WTC11 (cell line): ENCODE results near the gene FLT3. TPM values are rescaled to one million over a fixed set of nuclear protein-coding genes. Genes with fewer than 3 reads are reported as not detected.
"Not testable (repeated sequence)": the region's sequence is repeated elsewhere in the genome, so short reads cannot be mapped to it uniquely, and the experiment has no call there.

Experiments
- ATAC-seq: fragments of 200-7000 bp; cut with Tn5 transposase; 2 replicates; pipeline ENCODE4 v1.10.0; 2021; ENCODE audit warnings: mild to moderate bottlenecking, moderate library complexity
- CTCF ChIA-PET: fragments of 300-600 bp; sonication (Branson Sonifier 250); formaldehyde crosslinking; loops from one replicate; lab custom pipeline; 2021; ENCODE audit warnings: antibody characterized with exemption; lab: Charles Lee
- POLR2A ChIA-PET: fragments of 350-600 bp; sonication (Branson Sonifier 250); formaldehyde crosslinking; loops from one replicate; lab custom pipeline; 2021; ENCODE audit warnings: antibody characterized with exemption; lab: Charles Lee
- DNase-seq: peaks from one replicate; pipeline ENCODE4 v3.0.0; 2021; ENCODE audit warnings: low spot score
- H3K27ac Mint-ChIP-seq: 2 replicates; pipeline ENCODE4 v1.8.0; 2021; ENCODE audit warnings: mixed read lengths
- H3K27me3 Mint-ChIP-seq: 2 replicates; pipeline ENCODE4 v1.8.0; 2021; ENCODE audit warnings: low read depth, mild to moderate bottlenecking, moderate library complexity, mixed read lengths
- H3K36me3 Mint-ChIP-seq: 2 replicates; pipeline ENCODE4 v1.8.0; 2021; ENCODE audit warnings: mixed read lengths
- H3K4me1 Mint-ChIP-seq: 2 replicates; pipeline ENCODE4 v1.8.0; 2022; ENCODE audit warnings: mixed read lengths
- H3K4me3 Mint-ChIP-seq: 2 replicates; pipeline ENCODE4 v1.8.0; 2021; ENCODE audit warnings: mild to moderate bottlenecking, moderate library complexity, mixed read lengths
- H3K9me3 Mint-ChIP-seq: 2 replicates; pipeline ENCODE4 v1.8.0; 2021; ENCODE audit warnings: mixed read lengths
- ATF1 ChIP-seq: sonication (generic); formaldehyde crosslinking; IDR thresholded peaks from 2 replicates; pipeline ENCODE4 v1.8.1; 2023; ENCODE audit warnings: mild to moderate bottlenecking, moderate library complexity, missing genetic modification reagents
- CREB1 ChIP-seq: sonication (generic); formaldehyde crosslinking; IDR thresholded peaks from 2 replicates; pipeline ENCODE4 v1.8.0; 2023; ENCODE audit warnings: mild to moderate bottlenecking, missing genetic modification reagents
- ETV6 ChIP-seq: sonication (generic); formaldehyde crosslinking; IDR thresholded peaks from 2 replicates; pipeline ENCODE4 v1.8.1; 2022; ENCODE audit warnings: mild to moderate bottlenecking, missing genetic modification reagents
- FOXK1 ChIP-seq: sonication (generic); formaldehyde crosslinking; IDR thresholded peaks from 2 replicates; pipeline ENCODE4 v1.8.0; 2022; ENCODE audit warnings: mild to moderate bottlenecking, moderate library complexity, missing genetic modification reagents
- GTF2I ChIP-seq: fragments of 250-450 bp; sonication (Bioruptor Pico); conservative IDR thresholded peaks from 2 replicates; pipeline ENCODE4 v1.4.0; 2021; ENCODE audit warnings: mild to moderate bottlenecking
- NFE2L1 ChIP-seq: sonication (generic); formaldehyde crosslinking; IDR thresholded peaks from 2 replicates; pipeline ENCODE4 v1.8.1; 2023; ENCODE audit warnings: missing genetic modification reagents
- NFYB ChIP-seq: sonication (generic); formaldehyde crosslinking; conservative IDR thresholded peaks from 2 replicates; pipeline ENCODE4 v1.8.0; 2022; ENCODE audit warnings: low read depth, missing genetic modification reagents
- ZBTB21 ChIP-seq: sonication (generic); formaldehyde crosslinking; IDR thresholded peaks from 2 replicates; pipeline ENCODE4 v1.8.1; 2023; ENCODE audit warnings: mild to moderate bottlenecking, missing genetic modification reagents, borderline replicate concordance
- ZNF263 ChIP-seq: sonication (generic); formaldehyde crosslinking; IDR thresholded peaks from 2 replicates; pipeline ENCODE4 v1.8.1; 2022; ENCODE audit warnings: low read depth, mild to moderate bottlenecking, moderate library complexity, missing genetic modification reagents
- ZNF423 ChIP-seq: fragments of 250-450 bp; sonication (Bioruptor Pico); IDR thresholded peaks from 2 replicates; pipeline ENCODE4 v2.1.2; 2022; ENCODE audit warnings: mild to moderate bottlenecking, moderate library complexity
- ZNF671 ChIP-seq: fragments of 250-450 bp; sonication (Bioruptor Pico); IDR thresholded peaks from 2 replicates; pipeline ENCODE4 v1.8.0; 2021; ENCODE audit warnings: mild to moderate bottlenecking
- total RNA-seq: library from RNA; stranded (reverse); gene quantifications from 3 replicates; pipeline ENCODE4 v1.2.3, GENCODE V29; 2021
- TF ChIP-seq, protein P1 (sequence below): sonication (generic); formaldehyde crosslinking; IDR thresholded peaks from 2 replicates; pipeline ENCODE4 v1.8.1; 2023; ENCODE audit warnings: mild to moderate bottlenecking, missing genetic modification reagents
- TF ChIP-seq, protein P2 (sequence below): sonication (generic); formaldehyde crosslinking; conservative IDR thresholded peaks from 2 replicates; pipeline ENCODE4 v1.8.1; 2022; ENCODE audit warnings: mild to moderate bottlenecking, missing genetic modification reagents
- TF ChIP-seq, protein P3 (sequence below): sonication (generic); formaldehyde crosslinking; IDR thresholded peaks from 2 replicates; pipeline ENCODE4 v1.8.1; 2023; ENCODE audit warnings: mild to moderate bottlenecking, moderate library complexity, missing genetic modification reagents
- TF ChIP-seq, protein P4 (sequence below): fragments of 250-450 bp; sonication (Bioruptor Pico); IDR thresholded peaks from 2 replicates; pipeline ENCODE4 v1.8.0; 2021; ENCODE audit warnings: mild to moderate bottlenecking

FLT3 gene
- total RNA-seq, 1 experiment from 2014 or later: 0.15 TPM

DNA sequence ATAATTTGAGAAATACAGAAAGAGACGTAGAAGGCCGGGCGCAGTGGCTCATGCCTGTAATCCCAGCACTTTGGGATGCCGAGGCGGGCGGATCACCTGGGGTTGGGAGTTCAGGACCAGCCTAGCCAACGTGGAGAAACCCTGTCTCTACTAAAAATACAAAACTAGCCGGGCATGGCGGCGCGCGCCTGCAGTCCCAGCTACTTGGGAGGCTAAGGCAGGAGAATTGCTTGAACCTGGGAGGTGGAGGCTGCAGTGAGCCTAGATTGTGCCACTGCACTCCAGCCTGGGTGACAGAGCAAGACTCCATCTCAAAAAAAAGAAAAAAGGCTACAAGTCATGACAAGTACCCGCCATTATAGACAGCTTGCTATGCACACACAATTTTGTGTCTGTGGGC lies 95.4 kb downstream of the FLT3 start:
- H3K27ac Mint-ChIP-seq, H3K4me3 Mint-ChIP-seq, CTCF ChIA-PET, POLR2A ChIA-PET, ATAC-seq, H3K4me1 Mint-ChIP-seq, H3K9me3 Mint-ChIP-seq, DNase-seq, H3K27me3 Mint-ChIP-seq, H3K36me3 Mint-ChIP-seq: not testable (repeated sequence)

DNA sequence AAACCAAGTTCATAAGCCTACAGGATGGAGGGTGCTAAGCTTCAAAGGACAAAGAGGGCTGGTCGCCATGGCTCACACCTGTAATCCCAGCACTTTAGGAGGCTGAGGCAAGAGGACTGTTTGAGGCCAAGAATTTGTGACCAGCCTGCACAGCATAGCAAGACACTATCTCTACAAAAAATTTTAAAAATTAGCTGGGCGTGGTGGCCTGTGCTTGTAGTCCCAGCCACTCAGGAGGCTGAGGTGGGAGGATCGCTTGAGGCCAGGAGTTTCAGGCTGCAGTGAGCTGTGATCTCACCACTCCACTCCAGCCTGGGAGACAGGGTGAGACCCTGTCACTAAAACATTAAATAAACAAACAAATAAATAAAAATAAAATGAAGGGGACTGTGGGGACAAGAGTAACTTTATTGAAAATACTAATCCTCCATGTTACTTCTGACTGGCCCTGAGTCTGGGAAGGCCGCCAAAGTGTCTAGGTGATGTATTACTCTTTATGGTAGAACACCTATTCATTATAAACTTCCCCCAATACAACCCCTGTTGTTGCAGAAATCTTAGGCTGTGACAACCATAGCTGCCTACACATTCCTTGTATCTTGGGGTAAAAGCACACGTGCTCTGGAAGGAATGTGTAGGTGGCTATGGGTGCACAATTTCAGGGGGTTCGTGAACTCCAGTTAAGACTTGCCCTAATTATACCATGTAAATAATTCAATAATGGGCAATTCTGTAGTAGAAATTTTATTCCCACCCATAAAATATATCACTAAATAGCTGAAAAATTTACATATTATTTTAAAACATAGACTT lies 97.3 kb downstream of the FLT3 start:
- H3K27ac Mint-ChIP-seq: no peak overlapping the region
- no peaks in the 10 kb centered on the region for H3K27me3 Mint-ChIP-seq
- DNase-seq (no peak), ATAC-seq (no peak)
- peaks cover 7% of the 10 kb centered on the region for H3K4me1 Mint-ChIP-seq
- TF ChIP-seq, protein P1, sequence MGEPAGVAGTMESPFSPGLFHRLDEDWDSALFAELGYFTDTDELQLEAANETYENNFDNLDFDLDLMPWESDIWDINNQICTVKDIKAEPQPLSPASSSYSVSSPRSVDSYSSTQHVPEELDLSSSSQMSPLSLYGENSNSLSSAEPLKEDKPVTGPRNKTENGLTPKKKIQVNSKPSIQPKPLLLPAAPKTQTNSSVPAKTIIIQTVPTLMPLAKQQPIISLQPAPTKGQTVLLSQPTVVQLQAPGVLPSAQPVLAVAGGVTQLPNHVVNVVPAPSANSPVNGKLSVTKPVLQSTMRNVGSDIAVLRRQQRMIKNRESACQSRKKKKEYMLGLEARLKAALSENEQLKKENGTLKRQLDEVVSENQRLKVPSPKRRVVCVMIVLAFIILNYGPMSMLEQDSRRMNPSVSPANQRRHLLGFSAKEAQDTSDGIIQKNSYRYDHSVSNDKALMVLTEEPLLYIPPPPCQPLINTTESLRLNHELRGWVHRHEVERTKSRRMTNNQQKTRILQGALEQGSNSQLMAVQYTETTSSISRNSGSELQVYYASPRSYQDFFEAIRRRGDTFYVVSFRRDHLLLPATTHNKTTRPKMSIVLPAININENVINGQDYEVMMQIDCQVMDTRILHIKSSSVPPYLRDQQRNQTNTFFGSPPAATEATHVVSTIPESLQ (CRISPR knock-in tag): no peak
- TF ChIP-seq NFYB: no peak
- TF ChIP-seq ZNF423 (CRISPR knock-in tag): no peak
- TF ChIP-seq, protein P2, sequence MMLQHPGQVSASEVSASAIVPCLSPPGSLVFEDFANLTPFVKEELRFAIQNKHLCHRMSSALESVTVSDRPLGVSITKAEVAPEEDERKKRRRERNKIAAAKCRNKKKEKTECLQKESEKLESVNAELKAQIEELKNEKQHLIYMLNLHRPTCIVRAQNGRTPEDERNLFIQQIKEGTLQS: no peak
- CTCF ChIA-PET: interaction anchor here (0.6 kb wide), 1 partner anchor 286 kb away, joined by 3 read pairs; no protein-coding TSS in a partner anchor
- no peak overlapping the region for H3K4me3 Mint-ChIP-seq
- H3K9me3 Mint-ChIP-seq: no peaks in the 10 kb centered on the region
- no peaks in the 10 kb centered on the region for H3K36me3 Mint-ChIP-seq
- POLR2A ChIA-PET: no interaction called here

DNA sequence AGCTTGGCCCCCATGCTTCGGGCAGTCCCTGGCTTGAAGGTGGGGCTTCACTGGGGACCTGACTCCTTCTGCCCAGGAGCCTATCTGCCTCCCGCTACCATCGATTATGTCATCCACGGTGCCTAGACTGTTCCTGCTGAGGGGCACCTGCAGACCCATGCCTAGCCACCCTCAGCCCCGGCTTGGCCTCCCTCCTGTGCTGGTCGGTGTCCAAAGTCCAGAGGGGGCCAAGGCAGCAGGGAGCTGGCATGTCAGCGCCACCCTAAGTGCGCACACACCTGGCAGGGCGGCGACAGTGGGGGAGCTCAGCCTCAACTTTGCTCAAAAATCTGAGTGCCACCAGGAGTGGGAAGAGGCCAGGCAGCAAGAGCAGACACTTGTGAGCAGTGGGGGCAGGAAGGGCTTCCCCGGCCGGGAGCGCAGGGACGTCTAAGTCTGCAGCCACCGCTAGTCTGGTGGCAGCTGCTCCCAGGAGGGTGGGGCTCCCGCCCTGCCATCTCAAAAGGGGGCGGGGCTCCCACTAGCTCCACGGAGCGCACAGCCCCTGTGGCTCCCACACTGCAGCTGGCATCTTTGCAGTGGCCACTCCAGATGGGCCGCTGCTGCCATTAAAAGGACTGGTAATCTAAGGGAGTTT lies 98.4 kb downstream of the FLT3 start:
- H3K4me1 Mint-ChIP-seq: peaks cover 8% of the 10 kb centered on the region
- H3K27me3 Mint-ChIP-seq: peaks cover 2% of the 10 kb centered on the region; the same call in 1 of the 2 replicates
- CTCF ChIA-PET: interaction anchor here (0.6 kb wide), 1 partner anchor 287 kb away, joined by 3 read pairs; no protein-coding TSS in a partner anchor
- TF ChIP-seq GTF2I: no peak
- TF ChIP-seq NFYB: no peak
- TF ChIP-seq CREB1 (CRISPR knock-in tag): no peak
- TF ChIP-seq FOXK1 (CRISPR knock-in tag): no peak
- TF ChIP-seq ETV6: no peak
- TF ChIP-seq ZBTB21 (CRISPR knock-in tag): no peak
- no peak for TF ChIP-seq NFE2L1 (CRISPR knock-in tag)
- TF ChIP-seq, protein P3, sequence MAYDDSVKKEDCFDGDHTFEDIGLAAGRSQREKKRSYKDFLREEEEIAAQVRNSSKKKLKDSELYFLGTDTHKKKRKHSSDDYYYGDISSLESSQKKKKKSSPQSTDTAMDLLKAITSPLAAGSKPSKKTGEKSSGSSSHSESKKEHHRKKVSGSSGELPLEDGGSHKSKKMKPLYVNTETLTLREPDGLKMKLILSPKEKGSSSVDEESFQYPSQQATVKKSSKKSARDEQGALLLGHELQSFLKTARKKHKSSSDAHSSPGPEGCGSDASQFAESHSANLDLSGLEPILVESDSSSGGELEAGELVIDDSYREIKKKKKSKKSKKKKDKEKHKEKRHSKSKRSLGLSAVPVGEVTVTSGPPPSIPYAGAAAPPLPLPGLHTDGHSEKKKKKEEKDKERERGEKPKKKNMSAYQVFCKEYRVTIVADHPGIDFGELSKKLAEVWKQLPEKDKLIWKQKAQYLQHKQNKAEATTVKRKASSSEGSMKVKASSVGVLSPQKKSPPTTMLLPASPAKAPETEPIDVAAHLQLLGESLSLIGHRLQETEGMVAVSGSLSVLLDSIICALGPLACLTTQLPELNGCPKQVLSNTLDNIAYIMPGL (CRISPR knock-in tag): no peak
- TF ChIP-seq, protein P4, sequence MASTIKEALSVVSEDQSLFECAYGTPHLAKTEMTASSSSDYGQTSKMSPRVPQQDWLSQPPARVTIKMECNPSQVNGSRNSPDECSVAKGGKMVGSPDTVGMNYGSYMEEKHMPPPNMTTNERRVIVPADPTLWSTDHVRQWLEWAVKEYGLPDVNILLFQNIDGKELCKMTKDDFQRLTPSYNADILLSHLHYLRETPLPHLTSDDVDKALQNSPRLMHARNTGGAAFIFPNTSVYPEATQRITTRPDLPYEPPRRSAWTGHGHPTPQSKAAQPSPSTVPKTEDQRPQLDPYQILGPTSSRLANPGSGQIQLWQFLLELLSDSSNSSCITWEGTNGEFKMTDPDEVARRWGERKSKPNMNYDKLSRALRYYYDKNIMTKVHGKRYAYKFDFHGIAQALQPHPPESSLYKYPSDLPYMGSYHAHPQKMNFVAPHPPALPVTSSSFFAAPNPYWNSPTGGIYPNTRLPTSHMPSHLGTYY: no peak
- TF ChIP-seq ATF1 (CRISPR knock-in tag): no peak
- TF ChIP-seq ZNF671 (CRISPR knock-in tag): no peak
- no peak for TF ChIP-seq ZNF263
- TF ChIP-seq, all 79 proteins: peak for 0
- Mint-ChIP-seq H3K4me3 (no peak overlapping the region), H3K9me3 (no peaks in the 10 kb centered on the region), H3K27ac (no peak overlapping the region), H3K36me3 (no peaks in the 10 kb centered on the region)
- DNase-seq: no peak
- ATAC-seq: no peak
- POLR2A ChIA-PET: interaction anchor here (0.7 kb wide), 1 partner anchor 27 kb away, joined by 6 read pairs; no protein-coding TSS in a partner anchor
